Vagina (tissue), 2 donors: ENCODE measurements around the gene ARMC3. TPM values are rescaled to one million over a fixed set of nuclear protein-coding genes. Genes with fewer than 3 reads are reported as not detected.

Experiments
- DNase-seq, 2 donors: peaks; one replicate each; pipeline ENCODE4 v3.0.0-alpha.2; 2017; ENCODE audit errors: extremely low spot score in 2 of 2
- H3K27ac ChIP-seq: fragments of 200-600 bp; sonication (generic); one replicate; pipeline ENCODE4 v1.5.1; 2019
- H3K27me3 ChIP-seq: fragments of 200-600 bp; sonication (generic); one replicate; pipeline ENCODE4 v1.5.1; 2019
- H3K36me3 ChIP-seq, 2 donors: fragments of 200-600 bp; sonication (generic); one replicate each; pipeline ENCODE4 v1.5.1; 2017 to 2019
- H3K4me1 ChIP-seq: fragments of 200-600 bp; sonication (generic); one replicate; pipeline ENCODE4 v1.5.1; 2019
- H3K4me3 ChIP-seq, 2 donors: fragments of 200-600 bp; sonication (generic); 1 replicate in 1 of 2; 2 replicates in 1 of 2; pipeline ENCODE4 v1.5.1; 2016 to 2019
- H3K9me3 ChIP-seq: fragments of 200-600 bp; sonication (generic); one replicate; pipeline ENCODE4 v1.5.1; 2019
- CTCF ChIP-seq, 3 experiments: fragments of 450-650 bp in 2 of 3; fragments of 200-600 bp in 1 of 3; sonication (generic) in 1 of 3; IDR thresholded peaks; one replicate each; pipeline ENCODE4 v1.5.1; 2017 to 2019; ENCODE audit warnings: antibody characterized with exemption in 3 of 3, mild to moderate bottlenecking in 2 of 3, moderate library complexity in 2 of 3
- POLR2A ChIP-seq, 2 donors: fragments of 450-650 bp; IDR thresholded peaks; one replicate each; pipeline ENCODE4 v1.6.1; 2017; ENCODE audit warnings: antibody characterized with exemption in 2 of 2, mild to moderate bottlenecking in 2 of 2, moderate library complexity in 2 of 2
- POLR2AphosphoS5 ChIP-seq, 2 donors: sonication (generic); formaldehyde crosslinking; IDR thresholded peaks; one replicate each; pipeline ENCODE4 v1.9.0; 2017; ENCODE audit warnings: antibody characterized with exemption in 2 of 2, mild to moderate bottlenecking in 2 of 2, low read depth in 1 of 2; ENCODE audit not compliant: insufficient read depth in 1 of 2
- intact Hi-C: fragments of 100-400 bp; cut with DNase I; formaldehyde crosslinking; loops from one replicate; pipeline ENCODE4 v1.15.1; 2023
- total RNA-seq: library from RNA; depleted of rRNA; stranded (reverse); fragments of >200 nt; gene quantifications from one replicate; pipeline ENCODE4 v1.2.3, GENCODE V29; 2016

Gene ARMC3
- total RNA-seq, 1 donor from 2014 or later = not detected

GRCh38 chr10:23078114-23078513 is 150.3 kb downstream of the ARMC3 start:
- H3K36me3 ChIP-seq = no peaks in the 10 kb centered on the region
- no peak overlapping the region for H3K4me3 ChIP-seq
- intact Hi-C loops = no loop called here
- no peaks in the 10 kb centered on the region for H3K27me3 ChIP-seq
- H3K4me1 ChIP-seq = no peaks in the 10 kb centered on the region
- H3K9me3 ChIP-seq = no peaks in the 10 kb centered on the region
- no peak overlapping the region for H3K27ac ChIP-seq
- no peak for TF ChIP-seq POLR2A (IDR thresholded peaks at IDR 0.05)
- no peak for TF ChIP-seq POLR2AphosphoS5 (IDR thresholded peaks at IDR 0.05; ENCODE audit: insufficient read depth in 1 of 2, low read depth in 1 of 2)
- no peak for TF ChIP-seq CTCF (IDR thresholded peaks at IDR 0.05)
- no peak for DNase-seq

GRCh38 chr10:23079700-23080099 is 151.8 kb downstream of the ARMC3 start:
- DNase-seq = no peak
- Histone ChIP-seq H3K9me3 (no peaks in the 10 kb centered on the region), H3K27ac (no peak overlapping the region), H3K36me3 (no peaks in the 10 kb centered on the region), H3K4me1 (no peaks in the 10 kb centered on the region), H3K4me3 (no peak overlapping the region), H3K27me3 (no peaks in the 10 kb centered on the region)
- intact Hi-C loops = no loop called here
- no peak for TF ChIP-seq POLR2A (IDR thresholded peaks at IDR 0.05)
- TF ChIP-seq CTCF (IDR thresholded peaks at IDR 0.05) = no peak
- TF ChIP-seq POLR2AphosphoS5 (IDR thresholded peaks at IDR 0.05; ENCODE audit: insufficient read depth in 1 of 2, low read depth in 1 of 2) = no peak

- Histone ChIP-seq H3K36me3 (no peaks in the 10 kb centered on the region), H3K27ac (no peak overlapping the region), H3K27me3 (no peaks in the 10 kb centered on the region), H3K4me1 (no peaks in the 10 kb centered on the region), H3K4me3 (no peak overlapping the region), H3K9me3 (no peaks in the 10 kb centered on the region)
- intact Hi-C loops = no loop called here
- no peak for DNase-seq
- TF ChIP-seq CTCF (IDR thresholded peaks at IDR 0.05) (no peak), POLR2A (IDR thresholded peaks at IDR 0.05) (no peak), POLR2AphosphoS5 (IDR thresholded peaks at IDR 0.05; ENCODE audit: insufficient read depth in 1 of 2, low read depth in 1 of 2) (no peak)
Observed at GRCh38 chr10:23080262-23080661, 152.4 kb downstream of the ARMC3 start.

- H3K36me3 ChIP-seq = no peaks in the 10 kb centered on the region
- no peak overlapping the region for H3K4me3 ChIP-seq
- no peak for DNase-seq
- TF ChIP-seq POLR2A (IDR thresholded peaks at IDR 0.05) (no peak), CTCF (IDR thresholded peaks at IDR 0.05) (no peak), POLR2AphosphoS5 (IDR thresholded peaks at IDR 0.05; ENCODE audit: insufficient read depth in 1 of 2, low read depth in 1 of 2) (no peak)
- intact Hi-C loops = no loop called here
- H3K27me3 ChIP-seq = no peaks in the 10 kb centered on the region
- H3K27ac ChIP-seq = no peak overlapping the region
- no peaks in the 10 kb centered on the region for H3K9me3 ChIP-seq
- no peaks in the 10 kb centered on the region for H3K4me1 ChIP-seq
Observed at GRCh38 chr10:23081221-23081750, 153.4 kb downstream of the ARMC3 start.

GRCh38 chr10:23081891-23082290 is 154.0 kb downstream of the ARMC3 start:
- H3K36me3 ChIP-seq = no peaks in the 10 kb centered on the region
- no peaks in the 10 kb centered on the region for H3K4me1 ChIP-seq
- H3K27ac ChIP-seq = no peak overlapping the region

More at GRCh38 chr10:23081891-23082290, 154.0 kb downstream of the ARMC3 start:
- TF ChIP-seq POLR2A (IDR thresholded peaks at IDR 0.05) (no peak), POLR2AphosphoS5 (IDR thresholded peaks at IDR 0.05; ENCODE audit: insufficient read depth in 1 of 2, low read depth in 1 of 2) (no peak), CTCF (IDR thresholded peaks at IDR 0.05) (no peak)
- intact Hi-C loops = no loop called here
- Histone ChIP-seq H3K27me3 (no peaks in the 10 kb centered on the region), H3K4me3 (no peak overlapping the region), H3K9me3 (no peaks in the 10 kb centered on the region)
- DNase-seq = no peak
